GM13976 (cell line): ENCODE measurements around the gene SLC38A10.

ENCODE experiments used
- DNase-seq: peaks from one replicate; pipeline ENCODE4 v3.0.0; 2012; ENCODE audit warnings: low spot score
- CTCF ChIP-seq: IDR thresholded peaks from 2 replicates; pipeline ENCODE4 v1.5.1; 2012; ENCODE audit warnings: borderline replicate concordance, mild to moderate bottlenecking; ENCODE audit not compliant: insufficient read depth; ENCODE audit errors: extremely low read depth, missing control alignments, control extremely low read depth
- in situ Hi-C: fragments of 300-500 bp; cut with MboI; formaldehyde crosslinking; loops from one replicate; pipeline ENCODE4 v1.12.0; 2022; ENCODE audit warnings: low sequenced_read_pairs, mixed read lengths, inconsistent platforms; ENCODE audit not compliant: unreplicated experiment

Gene SLC38A10

DNA sequence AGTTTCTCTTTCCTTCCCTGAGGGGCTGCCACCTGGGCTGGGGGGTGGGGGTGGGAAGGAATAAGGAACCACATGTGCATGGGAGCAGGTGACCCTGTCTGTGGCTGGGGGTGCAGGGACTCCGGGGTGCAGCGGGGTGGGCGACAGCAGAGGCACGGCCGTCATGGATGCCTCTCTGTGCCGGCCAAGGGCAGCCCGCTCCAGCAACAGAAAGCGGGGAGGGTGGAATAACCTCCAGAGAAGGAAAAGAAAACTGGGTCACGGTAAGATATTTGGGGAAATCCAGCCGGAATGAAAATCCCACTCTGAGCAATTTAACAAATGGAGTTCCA lies 51.8 kb downstream of the SLC38A10 start:
- in situ Hi-C loops, result no loop called here
- DNase-seq, result no peak
- no peak for TF ChIP-seq CTCF

- no peak for TF ChIP-seq CTCF
- no peak for DNase-seq
- in situ Hi-C loops, result no loop called here
Measured at GRCh38 chr17:81242421-81243332, 52.4 kb downstream of the SLC38A10 start.

DNA sequence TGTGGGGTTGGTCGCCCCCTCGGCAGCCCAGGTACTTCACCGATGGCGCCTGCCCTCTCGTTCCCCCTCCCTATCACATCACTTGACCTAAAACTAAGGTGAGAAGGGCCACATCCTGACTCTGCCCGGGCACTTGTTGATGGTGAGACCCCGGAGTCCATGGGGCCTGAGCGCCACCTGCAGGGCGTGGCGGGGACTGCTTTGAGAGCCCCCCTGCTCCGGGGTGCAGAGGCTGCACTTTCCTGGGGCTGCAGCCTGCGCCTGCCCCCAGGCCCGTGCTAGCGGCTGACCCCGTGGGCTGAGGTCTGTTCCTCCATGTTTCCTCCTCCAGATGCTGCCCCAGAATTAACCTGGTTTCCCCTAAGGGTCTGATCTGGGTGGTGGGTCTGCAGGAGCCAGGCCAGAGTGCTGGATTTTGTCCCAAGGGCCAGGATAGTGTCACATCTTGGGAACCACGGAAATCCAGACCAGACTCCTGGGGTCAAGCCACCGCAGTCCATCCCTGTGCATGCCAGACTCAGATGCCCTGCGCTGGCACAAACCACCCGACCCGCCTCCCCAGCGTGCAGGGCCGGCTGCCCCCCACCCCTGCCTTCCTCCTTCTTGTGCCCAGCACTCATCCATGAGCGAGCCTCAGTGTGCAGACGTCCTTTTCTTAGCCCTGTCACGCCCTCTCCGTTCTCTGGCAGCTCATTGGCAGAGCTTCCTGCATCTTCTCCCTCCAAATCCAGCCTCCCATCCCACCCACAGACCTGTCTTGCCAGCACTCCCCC lies 53.3 kb downstream of the SLC38A10 start:
- in situ Hi-C loops, result no loop called here
- peak; percentile 95 for TF ChIP-seq CTCF
- DNase-seq, result peak; percentile 85

GRCh38 chr17:81241203-81241602 lies 53.9 kb downstream of the SLC38A10 start:
- in situ Hi-C loops, result no loop called here
- TF ChIP-seq CTCF, result no peak
- DNase-seq, result no peak

- in situ Hi-C loops, result no loop called here
- TF ChIP-seq CTCF, result no peak
- DNase-seq, result no peak
Measured at GRCh38 chr17:81240761-81241160, 54.3 kb downstream of the SLC38A10 start.

- in situ Hi-C loops, result no loop called here
- DNase-seq, result peak; percentile 64
- TF ChIP-seq CTCF, result no peak
Measured at GRCh38 chr17:81239714-81240555, 55.2 kb downstream of the SLC38A10 start.
